Measurements from ENCODE around the gene TENM4. TPM values are rescaled to one million over a fixed set of nuclear protein-coding genes. Genes with fewer than 3 reads are reported as not detected.

The TENM4 gene
- total and polyA plus RNA-seq, 2 of the 13 experiments (the other 11 are each of a cell fraction or from before 2014, with no cell fraction given): not detected

DNA sequence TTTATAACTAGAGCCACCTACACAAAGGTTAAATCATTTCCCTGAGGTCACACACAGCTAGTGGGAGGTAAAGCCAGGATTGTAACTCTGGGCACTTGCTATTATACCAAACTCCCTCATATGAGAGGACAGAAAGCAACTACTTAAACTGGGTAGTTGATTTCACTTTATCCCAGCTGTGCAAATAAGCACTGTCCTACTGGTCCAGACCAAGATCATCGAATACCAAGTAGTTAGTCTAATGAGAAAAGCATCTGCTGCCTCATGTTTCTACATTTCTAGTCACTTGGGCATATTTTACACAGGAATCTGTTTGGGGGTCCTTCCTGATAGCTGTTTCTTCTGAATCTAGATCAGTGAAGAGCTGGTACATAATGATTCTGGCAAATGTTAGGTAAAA lies 687.5 kb downstream of the TENM4 start:
- H3K79me2 ChIP-seq (ENCODE audit: insufficient read depth, low read length): no peaks in the 10 kb centered on the region
- H3K27ac ChIP-seq (ENCODE audit: extremely low read length, insufficient read depth, low read length): no peak overlapping the region
- CTCF ChIA-PET (ENCODE audit: low intra/inter-chr PET ratio, low total read pairs): no interaction called here
- H3K4me3 ChIP-seq (replicated peaks in 1 of 3; ENCODE audit: insufficient read depth in 1 of 3, low read depth in 2 of 3, low read length in 3 of 3): no peak overlapping the region
- intact Hi-C loops (cut with micrococcal nuclease; ENCODE audit: unreplicated experiment) (no loop called here), in situ Hi-C loops (cut with HindIII; ENCODE audit: extremely low pct_ligation_motif_present, low pct_unique_long_range_greater_than_20kb) (no loop called here)
- no peak for DNase-seq (ENCODE audit: low spot score)
- H3K36me3 ChIP-seq (replicated peaks in 1 of 2; ENCODE audit: control insufficient read depth in 1 of 2, insufficient read depth in 2 of 2, low read length in 2 of 2): no peaks in the 10 kb centered on the region
- POLR2A ChIA-PET: no interaction called here
- H3K9me3 ChIP-seq (ENCODE audit: low read length): no peaks in the 10 kb centered on the region
- BruUV-seq (replicated peaks): no TSS peak
- 0% methylated on average over 1 of the region's 1 CpG for WGBS (ENCODE audit: low lambda C conversion rate)
- no peak overlapping the region for H3K4me2 ChIP-seq (ENCODE audit: low read depth, low read length)
- H3K9ac ChIP-seq (ENCODE audit: insufficient read depth, low read depth, low read length): no peak overlapping the region
- peaks cover 2 to 44% of the 10 kb centered on the region in 2 experiments for H3K27me3 ChIP-seq (ENCODE audit: control insufficient read depth in 1 of 2, insufficient read depth in 2 of 2, low read length in 2 of 2)
- FAIRE-seq: no peak
- no peaks in the 10 kb centered on the region for H4K20me1 ChIP-seq (ENCODE audit: insufficient read depth, low read length)
- no peaks in the 10 kb centered on the region for H3K4me1 ChIP-seq (ENCODE audit: insufficient read depth, low read length)
- no peak for ATAC-seq
- H2AFZ ChIP-seq (ENCODE audit: low read length): no peak overlapping the region
- TF ChIP-seq IRX3 (CRISPR knock-in tag; IDR thresholded peaks at IDR 0.05; ENCODE audit: borderline replicate concordance, low read depth) (no peak), CHCHD3 (CRISPR knock-in tag; IDR thresholded peaks at IDR 0.05) (no peak), ZNF687 (CRISPR knock-in tag; IDR thresholded peaks at IDR 0.05) (no peak), ZNF776 (CRISPR knock-in tag; IDR thresholded peaks at IDR 0.05) (no peak), ZNF333 (CRISPR knock-in tag; IDR thresholded peaks at IDR 0.05; ENCODE audit: borderline replicate concordance) (no peak), ZSCAN20 (CRISPR knock-in tag; IDR thresholded peaks at IDR 0.05; ENCODE audit: borderline replicate concordance) (no peak), ZNF180 (CRISPR knock-in tag; IDR thresholded peaks at IDR 0.05; ENCODE audit: borderline replicate concordance, low read depth) (no peak), PCBP1 (IDR thresholded peaks at IDR 0.05; ENCODE audit: borderline replicate concordance, low read depth, low read length) (no peak), ZNF263 (CRISPR knock-in tag; IDR thresholded peaks at IDR 0.05) (no peak), BORCS8-MEF2B (CRISPR knock-in tag; IDR thresholded peaks at IDR 0.05) (no peak), ZNF451 (CRISPR knock-in tag; IDR thresholded peaks at IDR 0.05) (no peak), ZNF34 (CRISPR knock-in tag; IDR thresholded peaks at IDR 0.05; ENCODE audit: borderline replicate concordance) (no peak), FOXO4 (CRISPR knock-in tag; conservative IDR thresholded peaks at IDR 0.05) (no peak), KDM1A (CRISPR knock-in tag; IDR thresholded peaks at IDR 0.05) (no peak)
- TF ChIP-seq, protein P1, sequence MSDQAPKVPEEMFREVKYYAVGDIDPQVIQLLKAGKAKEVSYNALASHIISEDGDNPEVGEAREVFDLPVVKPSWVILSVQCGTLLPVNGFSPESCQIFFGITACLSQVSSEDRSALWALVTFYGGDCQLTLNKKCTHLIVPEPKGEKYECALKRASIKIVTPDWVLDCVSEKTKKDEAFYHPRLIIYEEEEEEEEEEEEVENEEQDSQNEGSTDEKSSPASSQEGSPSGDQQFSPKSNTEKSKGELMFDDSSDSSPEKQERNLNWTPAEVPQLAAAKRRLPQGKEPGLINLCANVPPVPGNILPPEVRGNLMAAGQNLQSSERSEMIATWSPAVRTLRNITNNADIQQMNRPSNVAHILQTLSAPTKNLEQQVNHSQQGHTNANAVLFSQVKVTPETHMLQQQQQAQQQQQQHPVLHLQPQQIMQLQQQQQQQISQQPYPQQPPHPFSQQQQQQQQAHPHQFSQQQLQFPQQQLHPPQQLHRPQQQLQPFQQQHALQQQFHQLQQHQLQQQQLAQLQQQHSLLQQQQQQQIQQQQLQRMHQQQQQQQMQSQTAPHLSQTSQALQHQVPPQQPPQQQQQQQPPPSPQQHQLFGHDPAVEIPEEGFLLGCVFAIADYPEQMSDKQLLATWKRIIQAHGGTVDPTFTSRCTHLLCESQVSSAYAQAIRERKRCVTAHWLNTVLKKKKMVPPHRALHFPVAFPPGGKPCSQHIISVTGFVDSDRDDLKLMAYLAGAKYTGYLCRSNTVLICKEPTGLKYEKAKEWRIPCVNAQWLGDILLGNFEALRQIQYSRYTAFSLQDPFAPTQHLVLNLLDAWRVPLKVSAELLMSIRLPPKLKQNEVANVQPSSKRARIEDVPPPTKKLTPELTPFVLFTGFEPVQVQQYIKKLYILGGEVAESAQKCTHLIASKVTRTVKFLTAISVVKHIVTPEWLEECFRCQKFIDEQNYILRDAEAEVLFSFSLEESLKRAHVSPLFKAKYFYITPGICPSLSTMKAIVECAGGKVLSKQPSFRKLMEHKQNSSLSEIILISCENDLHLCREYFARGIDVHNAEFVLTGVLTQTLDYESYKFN (CRISPR knock-in tag; conservative IDR thresholded peaks at IDR 0.05): no peak
- TF ChIP-seq, protein P2, sequence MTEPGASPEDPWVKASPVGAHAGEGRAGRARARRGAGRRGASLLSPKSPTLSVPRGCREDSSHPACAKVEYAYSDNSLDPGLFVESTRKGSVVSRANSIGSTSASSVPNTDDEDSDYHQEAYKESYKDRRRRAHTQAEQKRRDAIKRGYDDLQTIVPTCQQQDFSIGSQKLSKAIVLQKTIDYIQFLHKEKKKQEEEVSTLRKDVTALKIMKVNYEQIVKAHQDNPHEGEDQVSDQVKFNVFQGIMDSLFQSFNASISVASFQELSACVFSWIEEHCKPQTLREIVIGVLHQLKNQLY (CRISPR knock-in tag; IDR thresholded peaks at IDR 0.05): no peak

Data from HepG2 (cell line).